RPMI7951 (cell line): ENCODE data around the gene ALG12. TPM values are rescaled to one million over a fixed set of nuclear protein-coding genes. Genes with fewer than 3 reads are reported as not detected.

ENCODE experiments used
- DNase-seq: peaks from one replicate; pipeline ENCODE4 v3.0.0-alpha.2; 2012; ENCODE audit warnings: low read depth
- total RNA-seq: library from RNA; depleted of rRNA; stranded (reverse); fragments of >200 nt; shearing (Covaris generic); gene quantifications from 2 replicates; pipeline ENCODE4 v1.2.3, GENCODE V29; 2014

Gene ALG12
- total RNA-seq, 1 experiment from 2014 or later, result 18.7 TPM

DNA sequence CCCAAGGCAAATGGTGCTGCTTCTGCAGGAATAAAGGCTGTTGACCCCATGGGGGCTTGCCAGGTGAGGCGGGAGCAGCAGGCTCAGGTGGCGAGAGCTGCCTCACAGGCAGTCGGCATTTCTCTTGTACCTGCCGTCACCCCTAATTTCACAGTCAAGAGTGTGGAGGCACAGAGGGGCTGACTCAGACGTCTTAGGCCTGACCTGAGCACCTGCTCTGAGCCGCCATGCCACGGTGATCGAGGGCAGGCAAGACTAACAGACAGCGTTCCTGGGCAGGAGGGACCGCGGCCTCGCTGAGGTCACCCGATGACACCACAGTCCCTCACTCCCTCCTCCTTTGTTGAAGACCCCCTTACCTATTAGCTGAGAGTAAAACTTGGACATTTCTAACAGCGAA lies 5.2 kb downstream of the ALG12 start:
- DNase-seq, result no peak

- no peak for DNase-seq
Measured at GRCh38 chr22:49911881-49912625, 6.2 kb downstream of the ALG12 start.

GRCh38 chr22:49910229-49911155 lies 7.7 kb downstream of the ALG12 start:
- DNase-seq, result no peak

GRCh38 chr22:49909476-49910205 lies 8.6 kb downstream of the ALG12 start:
- no peak for DNase-seq

DNA sequence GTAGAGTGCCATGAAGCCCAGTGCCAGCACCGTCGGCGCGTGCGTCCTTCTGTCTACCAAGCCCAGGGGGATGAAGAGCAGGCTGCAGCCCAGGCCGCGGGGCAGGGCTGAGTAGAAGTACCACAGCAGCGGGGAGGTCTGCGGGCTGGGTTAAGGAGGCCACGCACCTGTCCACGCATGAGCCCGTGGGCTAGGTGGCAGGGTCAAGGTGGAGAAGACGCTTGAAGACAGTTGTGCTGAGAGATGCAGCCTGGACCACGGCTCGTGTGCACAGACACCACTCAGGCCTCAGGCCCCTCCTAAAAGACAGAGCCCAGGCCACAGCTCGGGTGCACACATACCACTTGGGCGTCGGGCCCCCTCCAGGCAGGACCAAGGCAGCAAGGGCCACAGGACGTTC lies 10.4 kb downstream of the ALG12 start:
- DNase-seq, result no peak

DNA sequence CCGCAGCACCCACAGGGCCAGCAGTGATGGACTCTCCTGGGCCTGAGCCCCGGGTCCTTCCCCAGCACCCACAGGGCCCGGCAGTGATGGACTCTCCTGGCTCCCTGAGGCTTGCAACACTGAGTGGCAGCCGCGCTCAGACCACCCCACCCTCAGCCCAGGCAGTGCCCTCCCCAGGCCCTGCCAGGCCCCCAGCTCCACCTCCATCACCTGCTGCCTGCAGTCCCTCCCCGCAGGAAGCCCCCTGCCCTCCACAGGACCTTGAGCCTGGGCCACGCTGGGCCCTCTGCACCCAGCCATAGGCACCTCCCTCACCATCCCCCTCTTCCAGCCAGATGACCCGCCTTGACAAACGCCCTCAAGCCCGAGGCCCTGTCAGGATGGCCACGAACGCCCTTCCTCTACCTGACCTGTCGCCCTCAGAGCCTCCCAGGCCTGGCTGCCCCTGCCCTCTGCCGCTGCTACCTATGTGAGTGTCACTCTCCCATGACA lies 11.4 kb downstream of the ALG12 start:
- no peak for DNase-seq

DNA sequence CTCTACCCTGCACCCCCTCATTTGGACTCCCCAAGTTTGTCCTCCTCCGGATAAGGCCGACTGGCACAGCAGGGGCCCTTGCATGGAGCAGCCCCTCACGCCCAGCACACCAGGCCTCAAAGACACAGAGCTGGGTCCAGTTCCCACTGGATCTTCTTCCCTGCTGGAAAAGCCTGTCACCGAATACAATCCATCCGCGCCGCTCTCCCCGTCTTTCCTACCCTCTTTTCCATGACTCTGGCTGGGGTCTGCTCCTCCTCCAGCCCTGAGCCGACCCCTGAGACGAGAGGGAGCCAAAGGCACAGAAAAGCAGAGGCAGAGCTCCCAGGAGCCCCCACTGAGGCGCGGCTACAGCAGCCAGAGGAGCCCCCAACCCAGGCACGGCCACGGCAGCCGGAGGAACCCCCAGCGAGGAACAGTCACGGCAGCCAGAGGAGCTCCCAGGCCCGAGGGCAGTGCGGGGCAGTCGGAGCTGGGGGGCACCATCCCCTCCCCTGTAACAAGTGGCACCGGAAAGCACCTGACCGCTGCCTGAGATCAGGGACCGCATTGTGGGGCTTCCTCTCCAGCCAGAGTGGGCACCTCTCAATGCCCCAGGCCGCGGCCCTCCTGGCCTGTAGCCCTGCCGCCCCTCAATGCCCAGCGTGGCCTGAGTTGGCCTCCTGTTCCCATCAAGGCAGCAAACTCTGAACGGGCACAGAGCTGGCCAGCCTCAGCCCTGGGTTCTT lies 12.0 kb downstream of the ALG12 start:
- no peak for DNase-seq

DNA sequence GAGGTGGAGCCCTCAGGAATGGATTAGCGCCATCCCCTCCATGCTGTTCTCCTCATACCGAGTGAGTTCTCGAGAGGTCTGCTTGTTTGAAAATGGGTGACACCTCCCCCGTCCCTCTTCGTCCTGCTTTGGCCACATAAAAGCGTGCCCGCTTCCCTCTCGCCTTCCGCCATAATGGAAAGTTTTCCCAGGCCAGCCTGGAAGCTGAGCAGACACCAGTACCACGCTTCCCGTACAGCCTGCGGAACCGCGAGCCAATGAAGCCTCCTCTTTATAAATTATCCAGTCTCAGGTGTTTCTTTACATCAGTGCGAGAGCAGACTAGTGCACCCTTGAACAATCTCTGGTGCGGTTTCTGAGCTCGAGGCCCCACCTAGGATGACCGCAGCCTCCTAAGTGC lies 12.8 kb downstream of the ALG12 start:
- DNase-seq, result no peak

- DNase-seq, result no peak
Measured at GRCh38 chr22:49904040-49904369, 14.2 kb downstream of the ALG12 start.

DNA sequence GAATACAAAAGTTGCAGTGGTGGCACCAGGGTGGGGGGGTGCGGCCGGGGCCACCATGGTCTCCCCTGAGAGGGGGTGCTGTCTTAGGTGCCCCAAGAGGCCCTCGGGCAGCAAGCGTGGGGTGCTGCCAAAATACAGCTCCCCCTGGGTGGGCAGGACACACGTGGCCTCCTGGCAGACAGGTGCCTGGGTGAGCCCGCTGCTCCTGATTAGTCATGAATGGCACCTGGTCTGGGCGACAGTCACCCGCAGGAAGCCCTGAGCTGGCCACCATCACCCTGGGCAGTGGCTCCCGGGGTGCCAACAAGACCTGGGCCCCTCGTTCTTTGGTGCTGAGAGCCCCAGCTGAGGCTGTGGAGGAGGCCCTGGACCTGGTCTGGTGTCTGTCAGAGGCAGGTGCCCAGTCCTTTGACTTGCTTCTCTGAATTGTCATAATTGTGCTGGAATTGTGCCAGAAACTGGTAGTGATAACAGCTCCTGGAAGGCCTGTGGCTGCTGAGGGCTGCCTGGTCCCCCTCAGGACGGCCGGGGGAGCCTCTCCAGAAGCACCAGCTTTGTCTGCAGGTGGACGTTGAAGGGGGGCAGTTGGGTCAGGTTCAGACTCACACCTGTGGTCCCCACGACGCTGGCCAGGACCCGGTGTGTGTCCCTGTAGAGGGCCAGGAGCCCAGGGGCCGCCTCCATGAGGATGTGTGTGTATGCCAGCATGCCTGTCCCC lies 14.8 kb downstream of the ALG12 start:
- DNase-seq, result no peak

- no peak for DNase-seq
Measured at GRCh38 chr22:49901457-49901856, 16.8 kb downstream of the ALG12 start.

- peak; percentile 16 for DNase-seq
Measured at GRCh38 chr22:49900441-49901230, 17.6 kb downstream of the ALG12 start.

DNA sequence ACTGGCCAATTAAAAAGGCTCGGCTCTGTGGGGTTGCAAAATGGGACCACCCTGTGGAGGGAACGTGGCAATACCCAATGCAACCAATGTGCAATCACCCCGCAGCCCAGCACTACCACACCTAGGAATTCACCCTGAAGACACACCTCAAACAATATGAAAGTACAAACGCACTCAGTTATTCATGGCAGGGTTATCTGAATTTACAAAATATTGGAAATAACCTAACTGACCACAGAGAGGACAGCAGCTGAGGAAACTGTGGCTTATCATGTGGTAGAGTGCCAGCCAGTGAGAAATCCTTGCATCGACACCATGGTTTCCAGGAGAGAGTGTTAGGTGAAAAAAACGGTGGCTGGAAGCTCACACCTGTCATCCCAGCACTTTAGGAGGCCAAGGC lies 18.7 kb downstream of the ALG12 start:
- no peak for DNase-seq

DNA sequence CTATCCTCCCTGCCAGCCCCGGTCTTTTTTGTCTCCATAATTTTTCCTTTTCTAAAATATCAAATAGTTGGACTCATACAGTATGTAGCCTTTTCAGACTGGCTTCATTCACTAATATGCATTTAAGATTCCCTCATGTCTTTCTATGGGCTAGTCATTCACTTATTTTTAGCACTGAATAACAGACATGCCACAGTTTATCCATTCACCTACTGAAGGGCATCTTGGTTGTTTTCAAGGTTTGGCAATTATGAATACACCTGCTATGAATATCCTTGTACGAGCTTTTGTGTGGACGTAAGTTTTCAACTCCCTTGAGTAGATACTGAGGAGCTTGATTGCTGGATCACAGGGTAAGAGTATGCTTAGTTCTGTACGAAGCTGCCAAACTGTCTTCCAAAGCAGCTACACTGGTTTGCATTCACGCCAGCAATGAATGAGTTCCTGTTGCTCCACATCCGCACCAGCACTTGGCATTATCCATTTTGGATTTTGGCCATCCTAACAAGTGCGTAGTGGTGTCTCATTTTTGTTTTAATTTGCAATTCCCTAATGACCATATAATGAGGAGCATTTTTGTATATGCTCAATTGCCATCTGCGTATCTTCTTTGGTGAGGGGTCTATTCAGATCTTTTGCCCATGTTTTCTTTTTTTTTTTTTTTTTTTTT lies 21.1 kb downstream of the ALG12 start:
- no peak for DNase-seq

GRCh38 chr22:49896201-49896600 lies 22.0 kb downstream of the ALG12 start:
- DNase-seq, result no peak

DNA sequence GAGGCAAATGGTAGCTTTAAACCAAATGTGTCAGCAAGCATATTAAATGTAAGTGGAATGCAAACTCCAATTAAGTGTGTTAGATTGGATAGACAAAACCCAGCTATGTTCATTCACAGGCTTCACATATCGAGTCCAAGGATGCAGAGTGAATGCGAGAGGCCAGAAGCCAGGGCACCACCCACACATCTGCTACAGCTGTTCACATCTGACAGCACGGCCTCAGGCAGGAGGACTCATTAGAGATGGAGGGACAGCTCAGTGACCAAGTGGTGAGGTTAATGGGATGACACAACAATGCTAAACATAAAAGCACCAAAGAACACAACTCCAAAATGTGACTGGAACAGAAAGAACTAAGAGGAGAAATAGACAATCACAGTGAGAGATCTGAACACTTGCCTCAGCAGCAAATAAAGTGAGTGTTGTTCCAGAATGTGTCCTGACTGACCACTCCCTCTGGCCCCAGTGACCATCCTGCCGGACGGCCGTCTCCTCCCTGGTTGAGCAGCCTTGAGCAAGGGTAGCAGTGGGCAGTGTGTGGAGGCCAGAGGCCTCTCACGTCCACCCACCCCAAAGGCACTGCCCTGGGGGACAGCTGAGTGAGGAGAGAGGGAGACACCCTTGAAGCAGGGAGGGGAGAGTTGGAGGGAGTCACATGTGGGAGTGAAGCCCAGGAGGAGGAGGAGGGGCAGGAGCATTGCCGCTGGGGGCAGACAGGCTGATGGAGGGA lies 23.8 kb downstream of the ALG12 start:
- DNase-seq, result peak; percentile 46

DNA sequence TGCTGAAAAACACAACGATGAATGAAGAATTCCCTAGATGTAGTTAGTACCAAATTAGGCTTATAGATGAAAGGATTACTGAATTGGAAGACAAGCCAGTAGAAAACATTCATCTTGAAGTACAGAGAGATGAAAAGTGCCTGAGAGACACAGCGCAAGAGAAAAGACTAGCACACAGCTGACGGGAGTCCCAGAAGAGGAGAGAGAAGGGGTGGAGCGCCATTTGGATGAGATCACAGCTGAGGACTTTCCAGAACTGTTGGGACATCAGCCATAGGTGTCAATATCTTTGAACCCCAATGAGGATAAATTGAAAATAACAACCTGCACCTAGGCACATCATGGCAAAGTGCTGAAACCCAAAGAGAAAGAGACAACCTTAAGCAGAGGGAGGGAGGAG lies 25.2 kb downstream of the ALG12 start:
- no peak for DNase-seq

- DNase-seq, result no peak
Measured at GRCh38 chr22:49892226-49892899, 25.9 kb downstream of the ALG12 start.
